ENCODE results near the gene PRKCA. TPM values are rescaled to one million over a fixed set of nuclear protein-coding genes. Genes with fewer than 3 reads are reported as not detected.
"Not testable (repeated sequence)": the region's sequence is repeated elsewhere in the genome, so short reads cannot be mapped to it uniquely, and the experiment has no call there.

PRKCA gene
- total and polyA plus RNA-seq, 2 experiments from 2014 or later = 6.4 to 35.4 TPM

GRCh38 chr17:66297443-66297842, 5.0 kb upstream of the PRKCA start:
- ATAC-seq; H3K27ac ChIP-seq (ENCODE audit: low read depth); H3K9me2 ChIP-seq (ENCODE audit: insufficient read depth); H3K9me3 Mint-ChIP-seq; H3K4me2 ChIP-seq; H3K36me3 Mint-ChIP-seq (ENCODE audit: low read depth); H3K4me3 ChIP-seq; H3K79me2 ChIP-seq (replicated peaks; ENCODE audit: insufficient read depth); H4K20me1 ChIP-seq (replicated peaks; ENCODE audit: insufficient read depth); H3K4me3 Mint-ChIP-seq; H2AFZ ChIP-seq; DNase-seq (ENCODE audit: low spot score); H3K36me3 ChIP-seq (ENCODE audit: insufficient read depth); H3K4me1 Mint-ChIP-seq; H3K27ac Mint-ChIP-seq; H3F3A ChIP-seq (replicated peaks; ENCODE audit: low read depth): not testable (repeated sequence)
- peaks cover 16% of the 10 kb centered on the region for H3K27me3 Mint-ChIP-seq (ENCODE audit: insufficient read depth, low read depth, poor library complexity)
- Histone ChIP-seq H3K27me3 (ENCODE audit: insufficient read depth) (peaks cover 25% of the 10 kb centered on the region), H3K4me1 (ENCODE audit: insufficient read depth) (peaks cover 10% of the 10 kb centered on the region)

DNA sequence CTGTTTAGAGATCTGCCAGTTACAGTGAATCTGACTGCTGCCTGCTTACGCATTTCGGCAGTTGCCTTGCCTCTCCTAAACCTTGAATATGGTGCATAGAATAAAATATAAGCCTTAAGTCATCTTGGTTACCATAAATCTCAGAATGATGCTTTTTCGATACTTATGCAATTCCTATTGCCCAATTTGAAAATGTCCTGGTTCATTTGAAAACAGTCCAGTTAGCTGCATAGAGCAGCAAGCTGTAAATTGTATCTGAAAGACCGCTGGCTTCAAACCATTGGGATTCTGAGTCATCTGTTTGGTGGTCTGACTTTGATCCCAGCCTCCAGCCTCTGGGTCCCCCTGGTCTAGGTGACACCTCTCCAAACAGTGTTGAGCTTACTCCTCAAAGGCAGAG, 2.7 kb upstream of the PRKCA start:
- H3K27ac ChIP-seq (ENCODE audit: low read depth) = no peak overlapping the region
- TF ChIP-seq CTCF (conservative IDR thresholded peaks at IDR 0.05; ENCODE audit: low read depth in 2 of 2) = no peak
- TF ChIP-seq, protein P1, sequence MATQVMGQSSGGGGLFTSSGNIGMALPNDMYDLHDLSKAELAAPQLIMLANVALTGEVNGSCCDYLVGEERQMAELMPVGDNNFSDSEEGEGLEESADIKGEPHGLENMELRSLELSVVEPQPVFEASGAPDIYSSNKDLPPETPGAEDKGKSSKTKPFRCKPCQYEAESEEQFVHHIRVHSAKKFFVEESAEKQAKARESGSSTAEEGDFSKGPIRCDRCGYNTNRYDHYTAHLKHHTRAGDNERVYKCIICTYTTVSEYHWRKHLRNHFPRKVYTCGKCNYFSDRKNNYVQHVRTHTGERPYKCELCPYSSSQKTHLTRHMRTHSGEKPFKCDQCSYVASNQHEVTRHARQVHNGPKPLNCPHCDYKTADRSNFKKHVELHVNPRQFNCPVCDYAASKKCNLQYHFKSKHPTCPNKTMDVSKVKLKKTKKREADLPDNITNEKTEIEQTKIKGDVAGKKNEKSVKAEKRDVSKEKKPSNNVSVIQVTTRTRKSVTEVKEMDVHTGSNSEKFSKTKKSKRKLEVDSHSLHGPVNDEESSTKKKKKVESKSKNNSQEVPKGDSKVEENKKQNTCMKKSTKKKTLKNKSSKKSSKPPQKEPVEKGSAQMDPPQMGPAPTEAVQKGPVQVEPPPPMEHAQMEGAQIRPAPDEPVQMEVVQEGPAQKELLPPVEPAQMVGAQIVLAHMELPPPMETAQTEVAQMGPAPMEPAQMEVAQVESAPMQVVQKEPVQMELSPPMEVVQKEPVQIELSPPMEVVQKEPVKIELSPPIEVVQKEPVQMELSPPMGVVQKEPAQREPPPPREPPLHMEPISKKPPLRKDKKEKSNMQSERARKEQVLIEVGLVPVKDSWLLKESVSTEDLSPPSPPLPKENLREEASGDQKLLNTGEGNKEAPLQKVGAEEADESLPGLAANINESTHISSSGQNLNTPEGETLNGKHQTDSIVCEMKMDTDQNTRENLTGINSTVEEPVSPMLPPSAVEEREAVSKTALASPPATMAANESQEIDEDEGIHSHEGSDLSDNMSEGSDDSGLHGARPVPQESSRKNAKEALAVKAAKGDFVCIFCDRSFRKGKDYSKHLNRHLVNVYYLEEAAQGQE (IDR thresholded peaks at IDR 0.05; ENCODE audit: unreplicated experiment) = no peak
- TF ChIP-seq, protein P2, sequence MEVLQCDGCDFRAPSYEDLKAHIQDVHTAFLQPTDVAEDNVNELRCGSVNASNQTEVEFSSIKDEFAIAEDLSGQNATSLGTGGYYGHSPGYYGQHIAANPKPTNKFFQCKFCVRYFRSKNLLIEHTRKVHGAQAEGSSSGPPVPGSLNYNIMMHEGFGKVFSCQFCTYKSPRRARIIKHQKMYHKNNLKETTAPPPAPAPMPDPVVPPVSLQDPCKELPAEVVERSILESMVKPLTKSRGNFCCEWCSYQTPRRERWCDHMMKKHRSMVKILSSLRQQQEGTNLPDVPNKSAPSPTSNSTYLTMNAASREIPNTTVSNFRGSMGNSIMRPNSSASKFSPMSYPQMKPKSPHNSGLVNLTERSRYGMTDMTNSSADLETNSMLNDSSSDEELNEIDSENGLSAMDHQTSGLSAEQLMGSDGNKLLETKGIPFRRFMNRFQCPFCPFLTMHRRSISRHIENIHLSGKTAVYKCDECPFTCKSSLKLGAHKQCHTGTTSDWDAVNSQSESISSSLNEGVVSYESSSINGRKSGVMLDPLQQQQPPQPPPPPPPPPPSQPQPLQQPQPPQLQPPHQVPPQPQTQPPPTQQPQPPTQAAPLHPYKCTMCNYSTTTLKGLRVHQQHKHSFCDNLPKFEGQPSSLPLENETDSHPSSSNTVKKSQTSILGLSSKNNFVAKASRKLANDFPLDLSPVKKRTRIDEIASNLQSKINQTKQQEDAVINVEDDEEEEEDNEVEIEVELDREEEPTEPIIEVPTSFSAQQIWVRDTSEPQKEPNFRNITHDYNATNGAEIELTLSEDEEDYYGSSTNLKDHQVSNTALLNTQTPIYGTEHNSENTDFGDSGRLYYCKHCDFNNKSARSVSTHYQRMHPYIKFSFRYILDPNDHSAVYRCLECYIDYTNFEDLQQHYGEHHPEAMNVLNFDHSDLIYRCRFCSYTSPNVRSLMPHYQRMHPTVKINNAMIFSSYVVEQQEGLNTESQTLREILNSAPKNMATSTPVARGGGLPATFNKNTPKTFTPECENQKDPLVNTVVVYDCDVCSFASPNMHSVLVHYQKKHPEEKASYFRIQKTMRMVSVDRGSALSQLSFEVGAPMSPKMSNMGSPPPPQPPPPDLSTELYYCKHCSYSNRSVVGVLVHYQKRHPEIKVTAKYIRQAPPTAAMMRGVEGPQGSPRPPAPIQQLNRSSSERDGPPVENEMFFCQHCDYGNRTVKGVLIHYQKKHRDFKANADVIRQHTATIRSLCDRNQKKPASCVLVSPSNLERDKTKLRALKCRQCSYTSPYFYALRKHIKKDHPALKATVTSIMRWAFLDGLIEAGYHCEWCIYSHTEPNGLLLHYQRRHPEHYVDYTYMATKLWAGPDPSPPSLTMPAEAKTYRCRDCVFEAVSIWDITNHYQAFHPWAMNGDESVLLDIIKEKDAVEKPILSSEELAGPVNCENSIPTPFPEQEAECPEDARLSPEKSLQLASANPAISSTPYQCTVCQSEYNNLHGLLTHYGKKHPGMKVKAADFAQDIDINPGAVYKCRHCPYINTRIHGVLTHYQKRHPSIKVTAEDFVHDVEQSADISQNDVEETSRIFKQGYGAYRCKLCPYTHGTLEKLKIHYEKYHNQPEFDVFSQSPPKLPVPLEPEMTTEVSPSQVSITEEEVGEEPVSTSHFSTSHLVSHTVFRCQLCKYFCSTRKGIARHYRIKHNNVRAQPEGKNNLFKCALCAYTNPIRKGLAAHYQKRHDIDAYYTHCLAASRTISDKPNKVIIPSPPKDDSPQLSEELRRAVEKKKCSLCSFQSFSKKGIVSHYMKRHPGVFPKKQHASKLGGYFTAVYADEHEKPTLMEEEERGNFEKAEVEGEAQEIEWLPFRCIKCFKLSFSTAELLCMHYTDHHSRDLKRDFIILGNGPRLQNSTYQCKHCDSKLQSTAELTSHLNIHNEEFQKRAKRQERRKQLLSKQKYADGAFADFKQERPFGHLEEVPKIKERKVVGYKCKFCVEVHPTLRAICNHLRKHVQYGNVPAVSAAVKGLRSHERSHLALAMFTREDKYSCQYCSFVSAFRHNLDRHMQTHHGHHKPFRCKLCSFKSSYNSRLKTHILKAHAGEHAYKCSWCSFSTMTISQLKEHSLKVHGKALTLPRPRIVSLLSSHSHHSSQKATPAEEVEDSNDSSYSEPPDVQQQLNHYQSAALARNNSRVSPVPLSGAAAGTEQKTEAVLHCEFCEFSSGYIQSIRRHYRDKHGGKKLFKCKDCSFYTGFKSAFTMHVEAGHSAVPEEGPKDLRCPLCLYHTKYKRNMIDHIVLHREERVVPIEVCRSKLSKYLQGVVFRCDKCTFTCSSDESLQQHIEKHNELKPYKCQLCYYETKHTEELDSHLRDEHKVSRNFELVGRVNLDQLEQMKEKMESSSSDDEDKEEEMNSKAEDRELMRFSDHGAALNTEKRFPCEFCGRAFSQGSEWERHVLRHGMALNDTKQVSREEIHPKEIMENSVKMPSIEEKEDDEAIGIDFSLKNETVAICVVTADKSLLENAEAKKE (CRISPR knock-in tag; IDR thresholded peaks at IDR 0.05) = no peak
- TF ChIP-seq EZH2phosphoT487 (IDR thresholded peaks at IDR 0.05; ENCODE audit: unreplicated experiment) = no peak
- TF ChIP-seq ZNF331 (CRISPR knock-in tag; IDR thresholded peaks at IDR 0.05; ENCODE audit: low read depth) = no peak
- TF ChIP-seq STAT1 (IDR thresholded peaks at IDR 0.05; ENCODE audit: unreplicated experiment) = no peak
- H3K9me2 ChIP-seq (ENCODE audit: insufficient read depth) = no peaks in the 10 kb centered on the region
- H3F3A ChIP-seq (replicated peaks; ENCODE audit: low read depth) = peaks cover 9% of the 10 kb centered on the region; the same call in 1 of the 2 replicates
- DNase-seq (ENCODE audit: low spot score) (no peak), ATAC-seq (no peak)
- peaks cover 21% of the 10 kb centered on the region for H3K4me1 Mint-ChIP-seq
- peaks cover 36% of the 10 kb centered on the region for H3K27me3 ChIP-seq (ENCODE audit: insufficient read depth)
- H3K4me3 ChIP-seq = no peak overlapping the region
- peaks cover 2% of the 10 kb centered on the region; the same call in 1 of the 3 replicates for H3K9me3 Mint-ChIP-seq
- H3K27ac Mint-ChIP-seq = no peak overlapping the region
- no peaks in the 10 kb centered on the region for H3K36me3 Mint-ChIP-seq (ENCODE audit: low read depth)
- peaks cover 21% of the 10 kb centered on the region for H3K4me1 ChIP-seq (ENCODE audit: insufficient read depth)
- no peak overlapping the region for H2AFZ ChIP-seq
- peaks cover 20% of the 10 kb centered on the region for H3K27me3 Mint-ChIP-seq (ENCODE audit: insufficient read depth, low read depth, poor library complexity)
- H3K79me2 ChIP-seq (replicated peaks; ENCODE audit: insufficient read depth) = no peaks in the 10 kb centered on the region
- no peak overlapping the region for H3K4me3 Mint-ChIP-seq
- no peak overlapping the region for H3K4me2 ChIP-seq
- peaks cover 3% of the 10 kb centered on the region; the same call in 1 of the 2 replicates for H4K20me1 ChIP-seq (replicated peaks; ENCODE audit: insufficient read depth)
- no peaks in the 10 kb centered on the region for H3K36me3 ChIP-seq (ENCODE audit: insufficient read depth)
